Fibroblast of pulmonary artery (primary cell): Measurements from ENCODE around the gene SMIM21.

Source experiments
- DNase-seq: peaks from one replicate; pipeline ENCODE4 v3.0.0-alpha.2; 2010; ENCODE audit warnings: low read depth
- H3K4me3 ChIP-seq: replicated peaks from 2 replicates; pipeline ENCODE4 v1.5.1; 2011; ENCODE audit warnings: low read depth, mild to moderate bottlenecking, control low read depth, low read length, moderate library complexity
- CTCF ChIP-seq: IDR thresholded peaks from 2 replicates; pipeline ENCODE4 v1.5.1; 2011; ENCODE audit warnings: mild to moderate bottlenecking, control low read depth, low read length, inconsistent platforms; ENCODE audit errors: missing control alignments

SMIM21 gene

GRCh38 chr18:75429975-75430374, 2.5 kb upstream of the SMIM21 start:
- H3K4me3 ChIP-seq: no peak overlapping the region
- no peak for TF ChIP-seq CTCF
- peak; percentile 8 for DNase-seq

DNA sequence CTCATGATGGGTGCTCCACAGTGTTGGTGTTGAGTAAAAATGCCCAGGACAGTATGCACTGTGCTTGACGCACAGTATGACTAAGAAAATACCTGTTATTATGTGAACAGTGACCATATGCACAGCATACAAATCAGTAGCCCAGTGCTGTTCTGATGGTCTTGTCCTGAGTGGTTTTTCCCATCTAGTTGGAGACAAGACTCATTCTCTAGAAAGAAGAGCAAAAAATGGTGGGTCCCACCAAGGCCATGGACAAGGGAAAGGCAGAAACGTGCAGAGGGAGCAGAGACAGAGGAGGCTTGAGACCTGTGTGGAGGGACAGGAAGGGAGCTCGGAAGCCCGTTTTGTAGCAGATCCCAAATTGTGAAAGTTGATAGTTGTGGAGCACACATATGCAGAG, 987 bp upstream of the SMIM21 start:
- DNase-seq: no peak
- H3K4me3 ChIP-seq: no peak overlapping the region
- TF ChIP-seq CTCF: no peak

DNA sequence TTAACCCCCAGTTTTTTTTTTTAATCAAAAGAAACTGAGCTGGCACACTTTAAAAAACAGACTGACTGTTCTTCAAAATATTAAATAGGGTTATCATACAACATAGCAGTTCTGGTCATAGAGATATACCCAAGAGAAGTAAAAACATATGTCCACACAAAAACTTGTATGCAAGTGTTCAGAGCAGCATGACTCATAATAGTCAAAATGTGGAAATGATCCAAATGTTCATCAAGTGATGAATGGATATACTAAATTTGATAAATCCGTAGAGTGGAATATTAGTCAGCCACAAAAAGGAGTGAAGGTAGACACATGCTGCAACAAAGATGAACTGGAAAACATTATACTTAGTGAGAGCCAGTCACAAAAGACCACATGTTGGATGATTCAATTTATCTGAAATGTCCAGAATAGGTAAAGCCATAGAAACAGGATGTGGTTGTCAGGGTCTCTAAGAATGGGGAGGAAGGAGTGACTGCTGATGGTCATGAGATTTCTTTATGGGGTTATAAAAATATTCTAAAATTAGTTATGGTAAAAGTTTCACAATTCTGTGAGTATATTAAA, 5.1 kb downstream of the SMIM21 start:
- peak; percentile 12 for DNase-seq
- no peak for TF ChIP-seq CTCF
- no peak overlapping the region for H3K4me3 ChIP-seq

DNA sequence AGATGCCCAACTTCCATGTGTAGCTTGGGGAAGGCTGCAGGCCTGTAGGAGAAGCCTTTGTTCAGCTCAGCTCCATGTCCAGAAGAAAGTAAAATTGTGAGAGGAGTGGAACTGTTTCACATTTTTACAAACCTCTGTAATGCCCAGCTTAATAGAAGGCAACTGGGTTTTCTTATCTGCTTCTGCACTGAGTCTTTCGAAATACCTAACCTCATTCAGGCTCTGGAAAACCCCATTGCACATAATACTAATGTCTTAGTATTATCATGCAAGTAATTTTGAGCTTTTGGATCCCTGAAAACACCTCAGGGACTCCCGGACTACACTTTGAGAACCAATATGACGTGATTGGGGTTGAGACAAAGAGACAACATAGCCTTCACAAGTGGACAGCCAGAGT, 5.8 kb downstream of the SMIM21 start:
- TF ChIP-seq CTCF: no peak
- peak; percentile 61 for DNase-seq
- no peak overlapping the region for H3K4me3 ChIP-seq

GRCh38 chr18:75418293-75419005, 9.1 kb downstream of the SMIM21 start:
- no peak overlapping the region for H3K4me3 ChIP-seq
- no peak for DNase-seq
- no peak for TF ChIP-seq CTCF

DNA sequence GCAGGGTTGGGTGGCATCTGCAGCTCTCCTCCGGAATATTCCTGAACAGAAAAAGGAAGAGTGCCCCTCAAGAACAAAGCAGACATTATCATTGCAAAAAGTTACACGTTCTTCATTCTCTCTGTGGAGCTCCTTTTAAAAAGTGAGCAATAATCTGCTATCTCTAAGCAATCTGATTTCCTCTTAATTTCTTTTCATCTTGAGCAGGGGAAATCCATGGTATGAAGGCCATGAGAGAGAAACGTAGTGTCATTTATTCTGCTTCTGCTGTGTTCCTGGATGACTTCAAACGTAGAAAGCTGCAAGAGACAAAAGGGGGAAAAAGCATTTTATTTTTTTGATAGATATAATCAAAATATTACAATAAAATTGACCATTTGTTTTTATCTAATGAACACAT, 16.9 kb downstream of the SMIM21 start:
- H3K4me3 ChIP-seq: no peak overlapping the region
- no peak for DNase-seq

More for the DNA sequence above, 16.9 kb downstream of the SMIM21 start:
- TF ChIP-seq CTCF: no peak
